NCI-H1417 (cell line): ENCODE data around the gene FDPS.
A peak's percentile ranks its signal among the peaks of the same experiment; 100 is the strongest.
"Not testable (repeated sequence)": the region's sequence is repeated elsewhere in the genome, so short reads cannot be mapped to it uniquely, and the experiment has no call there.

ENCODE experiments used
- DNase-seq, 3 experiments: peaks; one replicate each; lab custom pipeline; 2025; lab: John Stamatoyannopoulos, UW

Gene FDPS

DNA sequence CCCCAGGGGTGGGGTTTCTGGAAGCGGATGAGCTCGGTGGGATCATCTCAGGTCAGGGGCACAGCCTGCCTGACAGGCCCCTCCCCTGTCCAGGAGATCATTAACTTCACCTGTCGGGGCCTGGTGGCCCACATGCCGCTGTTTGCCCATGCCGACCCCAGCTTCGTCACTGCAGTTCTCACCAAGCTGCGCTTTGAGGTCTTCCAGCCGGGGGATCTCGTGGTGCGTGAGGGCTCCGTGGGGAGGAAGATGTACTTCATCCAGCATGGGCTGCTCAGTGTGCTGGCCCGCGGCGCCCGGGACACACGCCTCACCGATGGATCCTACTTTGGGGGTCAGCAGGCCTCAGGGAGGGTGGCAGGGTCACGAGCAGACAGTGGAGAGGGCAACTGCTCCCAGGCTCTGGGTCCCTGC lies 23.0 kb upstream of the FDPS start:
- no peak for DNase-seq

DNA sequence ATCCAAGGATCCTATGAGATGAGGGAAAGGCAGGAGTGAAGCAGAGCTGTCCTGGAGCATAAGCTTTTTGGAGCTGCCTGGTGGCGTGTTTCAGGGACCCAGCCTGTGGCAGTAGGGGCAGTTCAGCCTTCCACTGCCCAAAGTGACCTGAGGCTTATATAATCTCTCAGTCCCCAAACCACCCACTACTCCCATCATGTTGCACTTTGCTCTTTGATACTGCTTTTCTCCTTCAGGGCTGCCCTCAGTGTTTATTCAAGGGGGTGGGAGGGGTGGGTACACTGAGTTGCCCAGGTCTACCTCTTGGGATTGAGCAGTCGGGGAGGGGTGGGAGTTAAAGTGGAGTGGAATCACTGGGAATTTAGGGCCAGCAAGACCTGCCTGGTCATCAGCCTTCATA lies 22.1 kb upstream of the FDPS start:
- DNase-seq: no peak

DNA sequence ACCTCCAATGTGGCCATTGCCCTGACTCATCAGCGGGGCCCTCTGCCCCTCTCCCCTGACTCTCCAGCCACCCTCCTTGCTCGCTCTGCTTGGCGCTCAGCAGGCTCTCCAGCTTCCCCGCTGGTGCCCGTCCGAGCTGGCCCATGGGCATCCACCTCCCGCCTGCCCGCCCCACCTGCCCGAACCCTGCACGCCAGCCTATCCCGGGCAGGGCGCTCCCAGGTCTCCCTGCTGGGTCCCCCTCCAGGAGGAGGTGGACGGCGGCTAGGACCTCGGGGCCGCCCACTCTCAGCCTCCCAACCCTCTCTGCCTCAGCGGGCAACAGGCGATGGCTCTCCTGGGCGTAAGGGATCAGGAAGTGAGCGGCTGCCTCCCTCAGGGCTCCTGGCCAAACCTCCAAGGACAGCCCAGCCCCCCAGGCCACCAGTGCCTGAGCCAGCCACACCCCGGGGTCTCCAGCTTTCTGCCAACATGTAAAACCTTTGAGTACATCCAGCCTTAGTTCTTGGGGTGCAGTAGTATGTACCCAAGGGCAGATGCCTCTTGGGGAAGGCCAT lies 20.6 kb upstream of the FDPS start:
- DNase-seq: no peak

DNA sequence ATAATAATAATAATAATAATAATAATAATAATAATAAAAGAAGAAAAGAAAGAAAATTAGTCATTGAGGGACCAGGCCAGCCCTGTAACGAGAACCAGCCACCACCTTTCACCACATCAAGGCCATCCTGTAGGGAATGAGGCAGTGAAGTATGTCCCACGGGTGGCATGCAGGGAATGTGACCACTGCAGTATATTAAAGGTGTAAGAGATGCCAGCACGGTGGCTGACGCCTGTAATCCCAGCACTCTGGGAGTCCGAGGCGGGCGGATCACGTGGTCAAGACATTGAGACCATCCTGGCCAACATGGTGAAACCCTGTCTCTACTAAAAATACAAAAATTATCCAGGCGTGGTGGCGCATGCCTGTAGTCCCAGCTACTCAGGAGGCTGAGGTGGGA lies 17.7 kb upstream of the FDPS start:
- not testable (repeated sequence) for DNase-seq

DNA sequence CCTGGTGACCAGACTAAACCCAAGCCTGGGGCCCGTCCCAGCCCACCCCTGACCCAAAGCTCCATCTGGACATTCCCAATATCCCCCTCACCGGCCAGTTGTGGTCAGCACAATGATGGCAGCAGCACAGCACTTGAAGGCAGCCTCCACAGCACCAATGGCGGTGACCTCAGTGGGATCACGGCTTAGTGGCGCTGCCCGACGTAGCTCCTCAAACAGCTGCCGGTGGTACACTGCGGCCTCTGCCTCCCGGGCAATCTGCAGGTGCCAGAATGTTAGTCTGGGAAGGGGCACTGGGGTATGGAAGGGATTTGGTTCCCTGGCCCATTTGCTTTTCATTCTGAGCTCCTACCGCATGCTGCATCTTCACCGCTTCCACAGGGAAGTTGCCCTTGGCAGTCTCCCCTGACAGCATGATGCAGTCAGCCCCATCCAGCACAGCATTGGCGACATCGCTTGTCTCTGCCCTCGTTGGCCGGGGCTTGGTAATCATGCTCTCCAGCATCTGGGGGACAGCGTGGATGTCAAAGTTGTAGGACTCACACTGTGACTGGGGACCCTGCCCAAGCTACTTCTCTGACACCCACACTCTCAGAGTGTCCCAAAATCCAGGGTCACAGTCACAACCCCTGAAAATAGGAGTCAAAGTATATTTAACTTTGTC lies 15.4 kb upstream of the FDPS start:
- no peak for DNase-seq

DNA sequence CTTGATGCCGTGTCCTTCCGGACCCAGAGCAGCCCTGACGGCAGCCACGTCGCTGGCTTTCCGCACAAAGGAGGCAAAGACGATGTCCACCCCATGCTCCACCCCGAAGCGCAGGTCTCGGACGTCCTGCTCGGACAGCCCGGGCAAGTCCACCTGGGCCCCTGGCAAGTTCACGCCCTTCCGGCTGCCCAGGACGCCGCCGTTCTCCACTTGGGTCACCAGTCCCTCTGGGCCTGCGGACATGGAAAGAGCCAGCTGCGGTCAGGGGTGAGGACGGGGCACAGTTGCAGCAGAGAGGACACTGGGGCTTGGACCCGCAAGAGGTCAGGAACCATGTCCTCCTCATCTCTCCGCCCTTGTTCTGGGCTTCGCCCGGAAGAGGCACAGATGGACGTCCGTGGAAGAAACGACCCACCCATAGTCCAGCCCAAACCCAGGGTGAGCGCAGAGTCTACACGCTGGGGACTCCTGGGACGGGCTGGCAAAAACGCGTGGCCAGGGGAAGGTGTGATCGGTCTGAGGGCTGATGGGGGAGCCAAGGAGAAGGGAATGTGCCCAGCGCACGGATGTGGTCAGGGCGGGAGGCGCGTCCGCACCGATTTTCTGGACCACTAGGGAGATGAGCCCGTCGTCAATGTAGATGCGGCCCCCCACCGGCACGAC lies 14.0 kb upstream of the FDPS start:
- DNase-seq: no peak

DNA sequence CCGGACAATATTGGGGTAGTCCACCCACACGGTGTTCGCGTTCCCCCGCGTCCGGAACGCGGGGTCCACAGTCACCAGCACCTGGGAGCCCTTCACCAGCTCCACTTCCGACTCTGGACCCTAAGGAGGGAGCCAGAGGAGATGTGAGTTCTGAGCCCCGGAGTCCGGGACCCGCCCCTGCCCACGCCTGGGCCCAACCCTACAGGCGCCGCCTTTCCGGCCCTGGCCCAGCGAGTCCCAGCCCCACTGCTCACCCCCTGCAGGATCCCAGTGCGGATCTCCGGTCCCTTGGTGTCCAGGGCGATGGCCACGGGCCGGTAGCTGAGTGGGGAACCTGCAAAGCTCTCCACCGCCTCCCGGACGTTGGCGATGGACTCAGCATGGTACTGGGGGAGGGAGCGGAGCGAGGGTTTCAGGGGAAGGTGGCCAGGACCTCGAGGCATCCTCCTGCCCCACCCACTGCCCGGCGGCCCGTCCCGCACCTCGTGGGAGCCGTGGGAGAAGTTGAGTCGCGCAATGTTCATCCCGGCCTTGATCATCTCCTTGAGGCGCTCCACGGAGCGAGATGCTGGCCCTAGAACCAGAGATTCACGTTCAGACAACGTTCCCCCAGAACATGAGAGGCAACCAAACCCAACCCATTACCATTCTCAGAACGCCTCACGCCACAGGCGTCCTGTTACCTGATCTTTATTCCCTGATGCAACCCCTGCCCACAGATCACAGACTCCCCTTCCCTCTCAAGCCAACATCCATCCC lies 13.3 kb upstream of the FDPS start:
- no peak for DNase-seq

DNA sequence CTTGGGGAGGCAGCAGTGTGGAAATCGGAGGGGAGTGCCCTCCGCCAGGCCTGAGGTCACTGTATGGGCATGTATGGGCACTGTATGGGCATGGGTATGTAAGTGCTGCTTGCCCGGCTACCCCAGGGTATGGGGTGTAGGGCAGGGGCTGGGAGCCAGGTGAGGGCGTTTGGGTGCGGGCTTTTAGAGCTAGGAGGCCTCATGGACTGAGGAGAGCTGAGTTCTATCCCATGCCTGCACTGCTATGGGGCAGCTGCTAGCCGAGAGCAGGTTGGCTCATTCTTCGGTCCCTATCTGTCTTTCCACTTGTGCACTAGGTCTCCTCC lies 12.8 kb upstream of the FDPS start:
- no peak for DNase-seq

DNA sequence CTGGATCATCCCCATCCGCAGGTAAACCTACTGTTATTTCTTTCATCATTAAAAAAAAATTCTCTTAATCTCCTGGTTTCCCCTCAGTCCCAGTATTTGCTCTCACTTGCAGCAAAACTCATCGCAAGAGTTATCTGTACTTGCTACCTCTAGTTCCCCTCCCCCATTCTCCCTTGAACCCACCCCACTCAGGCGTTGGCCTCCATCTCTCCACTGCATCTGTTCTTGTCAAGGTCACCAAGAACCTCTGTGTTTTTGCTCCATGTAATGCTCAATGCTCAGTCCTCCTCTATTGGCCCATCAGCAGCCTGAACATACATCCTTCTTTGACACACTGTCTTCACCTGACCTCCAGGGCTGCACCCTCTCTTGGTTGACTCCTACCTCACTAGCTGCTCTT lies 12.0 kb upstream of the FDPS start:
- no peak for DNase-seq

DNA sequence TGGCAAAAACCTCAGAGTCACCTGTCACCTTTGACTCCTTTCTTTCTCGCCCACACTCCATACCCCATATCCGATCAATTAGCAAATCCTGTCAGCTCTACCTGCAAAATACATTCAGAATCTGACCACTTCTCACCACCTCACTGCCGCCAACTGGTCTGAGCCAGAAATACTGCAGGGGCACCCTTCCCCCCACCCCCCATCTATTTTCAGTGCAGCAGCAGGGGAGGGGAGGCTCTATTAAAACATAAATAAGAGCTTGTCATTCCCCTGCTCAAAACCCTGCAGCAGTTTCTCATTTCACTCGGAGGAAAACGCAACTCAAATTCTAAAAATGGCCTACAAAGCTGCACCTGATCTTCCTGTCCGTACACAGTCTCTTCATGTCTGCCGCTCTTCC lies 11.3 kb upstream of the FDPS start:
- DNase-seq: no peak

DNA sequence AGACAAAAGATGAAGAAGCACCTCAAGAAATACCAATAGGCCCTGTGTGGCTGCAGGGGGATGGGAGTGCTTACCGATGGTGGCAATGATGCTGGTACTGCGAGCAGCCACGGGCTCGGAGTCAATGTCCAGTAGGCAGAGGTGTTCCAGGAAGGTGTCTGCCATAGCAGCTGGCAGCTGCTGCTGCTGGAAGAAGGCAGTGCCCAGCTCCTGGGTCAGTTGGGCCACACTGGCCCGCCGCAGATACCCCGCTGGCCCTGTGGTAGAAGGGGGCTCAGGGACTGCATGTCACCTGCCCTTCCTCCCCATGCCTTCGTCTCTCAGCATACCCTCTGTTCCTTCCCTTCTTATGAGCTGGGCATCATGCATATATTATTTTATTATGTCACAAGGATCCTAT lies 8.6 kb upstream of the FDPS start:
- no peak for DNase-seq

DNA sequence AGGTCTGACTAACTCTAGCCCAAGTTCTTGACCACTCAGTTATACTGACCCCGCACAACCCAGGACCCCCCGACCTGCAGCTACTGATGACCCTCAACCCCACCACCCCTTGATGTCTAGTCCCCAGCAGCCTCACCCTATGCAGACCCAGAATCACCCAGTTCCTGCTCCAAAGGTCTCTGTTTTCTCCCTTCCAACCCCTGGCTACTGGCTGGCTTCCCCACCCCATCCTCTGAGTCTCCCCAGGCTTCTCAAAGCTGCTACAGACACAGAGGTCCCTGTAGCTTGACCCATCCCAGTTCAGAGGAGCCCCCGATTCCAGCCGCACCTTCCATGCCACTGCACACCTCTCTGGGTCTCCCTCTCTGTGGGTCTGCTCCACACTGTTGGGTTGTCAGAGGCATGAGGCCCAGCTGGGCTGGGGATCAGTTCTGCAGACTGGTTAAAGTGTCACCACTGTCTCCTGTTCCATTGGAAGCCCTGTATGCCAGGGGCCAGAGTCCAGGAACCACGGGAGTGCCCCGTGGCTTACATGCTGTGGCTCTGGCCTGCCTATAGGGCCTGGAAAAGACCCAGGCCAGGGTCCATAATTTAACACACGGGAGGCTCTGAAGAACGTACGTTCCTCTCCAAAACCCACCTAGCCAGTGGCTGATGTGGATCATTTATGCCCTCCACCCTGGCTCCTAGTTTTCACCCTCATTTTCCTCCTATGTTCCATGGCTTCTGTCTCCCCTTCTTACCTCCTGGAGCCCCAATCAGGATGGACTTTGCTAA lies 7.9 kb upstream of the FDPS start:
- DNase-seq: no peak

DNA sequence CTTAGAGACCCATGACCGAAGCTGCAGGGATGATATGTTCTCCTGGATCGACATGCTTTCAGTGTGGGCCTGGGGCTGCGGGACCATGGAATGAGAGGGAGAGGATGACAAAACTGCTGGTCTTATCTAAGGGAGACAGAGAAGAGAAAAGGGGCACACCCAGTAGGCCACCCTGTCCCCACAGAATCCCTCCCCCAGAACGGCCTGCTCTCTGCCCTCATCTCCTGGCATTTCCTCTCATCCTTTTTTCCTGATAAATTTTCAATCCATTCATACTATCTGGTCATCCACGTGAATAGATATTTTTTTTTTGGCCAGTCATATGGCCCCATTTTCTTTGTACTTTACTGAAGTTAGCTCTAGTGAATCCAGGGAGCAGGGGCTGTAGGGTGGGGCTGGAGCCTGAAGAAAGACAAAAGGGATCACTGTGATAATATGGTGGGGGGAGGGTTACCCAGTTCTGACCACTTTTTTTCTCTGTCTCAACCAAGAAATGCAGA lies 7.3 kb upstream of the FDPS start, which contains the start of gene PKLR:
Gene PKLR (minus strand): TSS at position 97 of the 500 bp plus-strand sequence. CDS start 43 bp downstream, at position 54.
- DNase-seq: no peak

DNA sequence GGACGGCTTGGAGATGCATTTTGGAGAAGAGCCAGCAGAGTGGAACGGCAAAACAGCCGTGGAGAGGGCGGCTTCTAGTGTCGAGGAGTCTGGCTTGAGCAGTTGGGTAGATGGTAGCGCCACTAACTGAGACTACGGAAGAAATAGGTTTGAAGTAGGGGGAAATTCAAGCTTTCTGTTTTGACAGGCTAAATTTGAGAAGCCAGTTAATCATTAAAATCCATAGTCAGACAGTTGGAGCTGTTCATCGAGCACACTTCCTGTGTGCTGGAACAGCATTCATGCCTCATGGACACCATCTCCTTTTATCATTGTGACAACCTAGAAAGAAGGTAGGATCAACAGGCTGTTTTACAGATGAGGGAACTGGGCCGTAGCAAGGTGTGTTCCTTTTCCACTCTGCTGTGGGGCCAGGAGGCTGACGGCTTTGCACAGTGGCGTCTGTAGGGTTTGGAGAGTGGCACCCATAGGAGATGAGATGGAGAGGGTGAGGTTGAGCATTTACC lies 4.1 kb upstream of the FDPS start:
- DNase-seq: no peak

DNA sequence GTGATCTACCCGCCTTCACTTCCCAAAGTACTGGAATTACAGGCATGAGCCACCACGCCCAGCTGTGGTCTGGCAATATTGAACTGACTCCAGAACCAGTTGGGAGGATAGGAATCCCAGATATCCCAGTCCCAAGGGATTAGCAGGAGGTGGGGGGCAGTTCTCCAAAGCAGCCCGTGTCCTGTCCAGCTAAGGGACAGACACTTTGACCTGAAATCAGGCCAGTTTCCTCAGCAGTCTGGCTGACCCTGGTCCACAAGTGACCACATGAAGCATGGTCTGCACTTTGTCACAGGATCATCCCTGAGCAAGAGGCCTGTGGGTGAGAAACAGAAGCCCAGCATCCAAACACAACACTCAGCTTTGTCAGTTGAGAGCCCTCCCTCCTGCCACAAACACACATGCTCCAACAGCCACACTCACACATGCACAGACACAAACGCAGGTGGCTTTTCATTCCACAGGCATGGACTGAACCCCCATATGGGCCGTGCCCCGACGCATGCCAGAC lies 2.7 kb upstream of the FDPS start:
- DNase-seq: no peak

DNA sequence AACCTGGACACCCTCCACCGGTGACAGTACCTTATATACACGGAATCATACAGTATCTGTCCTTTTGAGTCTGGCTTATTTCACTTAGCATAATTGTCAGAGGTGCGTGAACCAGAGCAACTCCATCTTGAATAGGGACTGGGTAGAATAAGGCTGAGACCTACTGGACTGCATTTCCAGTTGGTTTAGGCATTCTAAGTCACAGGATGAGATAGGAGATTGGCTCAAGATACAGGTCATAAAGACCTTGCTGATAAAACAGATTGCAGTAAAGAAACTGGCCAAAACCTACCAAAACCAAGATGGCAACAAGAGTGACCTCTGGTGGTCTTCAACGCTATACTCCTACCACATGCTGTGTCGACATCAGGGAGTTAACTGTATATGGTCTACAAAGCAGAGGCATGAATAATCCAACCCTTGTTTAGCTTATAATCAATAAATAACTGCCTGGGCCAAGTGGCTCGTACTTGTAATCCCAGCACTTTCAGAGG lies 1.4 kb upstream of the FDPS start:
- DNase-seq: peak in 2 of 3 experiments; percentile 32 to 33

DNA sequence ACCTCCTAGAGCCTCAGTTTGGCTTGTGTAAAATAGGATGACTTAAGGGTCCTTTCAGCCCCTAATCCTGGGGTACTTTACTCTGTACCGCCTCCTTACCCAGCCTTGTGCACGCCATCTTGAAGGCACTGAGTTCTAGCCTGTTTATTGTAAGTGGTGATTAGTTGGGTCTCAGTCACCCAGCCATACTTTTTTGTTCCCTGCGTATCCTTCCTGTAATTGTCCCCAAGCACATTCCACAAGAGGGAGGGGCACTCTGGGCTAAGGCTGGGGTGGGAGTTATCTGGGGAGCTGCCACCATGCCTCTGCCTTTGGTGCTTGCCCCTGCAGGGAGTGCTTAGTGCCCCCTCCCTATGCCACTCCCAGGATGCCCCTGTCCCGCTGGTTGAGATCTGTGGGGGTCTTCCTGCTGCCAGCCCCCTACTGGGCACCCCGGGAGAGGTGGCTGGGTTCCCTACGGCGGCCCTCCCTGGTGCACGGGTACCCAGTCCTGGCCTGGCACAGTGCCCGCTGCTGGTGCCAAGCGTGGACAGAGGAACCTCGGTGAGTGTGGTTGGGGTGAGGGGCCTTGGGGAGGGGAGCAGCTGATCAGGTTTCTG lies 856 bp downstream of the FDPS start:
- peak in 1 of 3 experiments; percentile 55 for DNase-seq

DNA sequence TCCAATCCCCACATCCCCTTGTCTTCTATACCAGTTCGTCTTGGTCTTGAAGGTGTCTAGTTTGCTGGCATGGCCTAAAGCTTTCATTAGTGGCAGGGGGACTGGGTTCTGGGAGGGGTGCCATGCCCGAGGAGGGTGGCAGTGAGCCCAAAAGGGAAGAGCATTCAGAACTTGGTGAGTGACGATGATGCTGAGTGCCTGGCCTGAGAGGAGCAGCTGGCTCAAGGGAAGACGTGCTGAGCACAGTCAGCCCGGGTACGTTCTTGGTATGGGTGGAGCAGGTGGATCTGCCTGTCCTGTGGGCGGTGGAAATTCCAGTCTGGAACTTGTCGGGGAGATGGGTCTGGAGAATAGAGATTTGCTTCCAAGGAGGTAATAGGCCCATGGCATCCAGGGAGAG lies 4.6 kb downstream of the FDPS start:
- DNase-seq: no peak

DNA sequence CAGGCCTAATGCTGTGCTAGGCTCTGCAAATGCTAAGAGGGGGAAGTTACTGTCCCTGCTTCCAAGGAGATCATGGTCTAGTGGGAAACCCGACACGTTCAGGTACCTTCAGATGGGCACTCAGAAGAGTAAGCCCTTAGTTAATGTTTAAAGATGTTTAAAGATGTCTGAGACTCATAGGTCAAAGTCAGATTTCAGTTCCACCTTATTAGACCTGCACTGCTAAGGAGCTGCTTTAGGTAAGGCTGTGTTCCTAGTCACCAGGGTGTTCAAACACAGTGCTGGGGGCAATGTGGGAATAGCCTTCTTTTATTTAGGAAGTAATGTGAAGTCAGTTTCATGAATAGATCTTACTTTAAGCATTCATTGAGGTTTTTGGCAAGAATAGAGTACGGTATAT lies 8.3 kb downstream of the FDPS start:
- no peak for DNase-seq

DNA sequence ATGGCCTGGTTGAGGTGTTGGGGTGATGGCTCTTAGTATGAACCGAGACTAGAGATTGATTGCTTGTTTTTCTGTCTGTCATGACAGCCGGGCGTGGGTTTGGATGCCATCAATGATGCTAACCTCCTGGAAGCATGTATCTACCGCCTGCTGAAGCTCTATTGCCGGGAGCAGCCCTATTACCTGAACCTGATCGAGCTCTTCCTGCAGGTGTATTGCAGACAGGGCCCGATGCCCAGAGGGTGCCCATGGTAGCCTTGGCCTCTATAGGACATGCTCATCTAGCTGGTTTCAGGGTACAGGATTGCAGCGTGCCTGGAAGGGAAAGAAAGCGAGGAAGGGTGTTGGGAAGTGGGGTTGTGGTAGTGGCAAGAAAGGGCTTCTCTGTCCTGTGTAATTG lies 9.4 kb downstream of the FDPS start:
- no peak for DNase-seq

DNA sequence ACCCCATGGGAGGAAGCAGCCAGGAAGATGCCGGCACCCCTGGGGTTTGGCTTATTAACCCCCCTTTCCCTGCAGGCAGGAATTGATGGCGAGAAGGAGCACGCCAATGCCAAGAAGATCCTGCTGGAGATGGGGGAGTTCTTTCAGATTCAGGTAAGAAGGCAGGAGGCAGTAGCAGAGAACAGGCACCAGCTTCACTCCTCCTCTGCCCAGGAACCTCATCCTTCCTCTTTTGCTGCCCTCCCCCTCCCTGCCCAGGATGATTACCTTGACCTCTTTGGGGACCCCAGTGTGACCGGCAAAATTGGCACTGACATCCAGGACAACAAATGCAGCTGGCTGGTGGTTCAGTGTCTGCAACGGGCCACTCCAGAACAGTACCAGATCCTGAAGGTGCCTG lies 10.9 kb downstream of the FDPS start:
- DNase-seq: no peak
